DND-41 (cell line): ENCODE results near the gene CASP6.

Experiments
- EZH2 ChIP-seq: IDR thresholded peaks from 3 replicates; pipeline ENCODE4 v1.6.1; 2012; ENCODE audit warnings: borderline replicate concordance, low read depth, mild to moderate bottlenecking, moderate library complexity, low read length, inconsistent platforms; ENCODE audit not compliant: severe bottlenecking
- TF ChIP-seq, protein P1 (sequence below): IDR thresholded peaks from 2 replicates; pipeline ENCODE4 v1.5.1; 2012; ENCODE audit warnings: borderline replicate concordance, low read length, moderate library complexity, mild to moderate bottlenecking; ENCODE audit not compliant: poor library complexity, severe bottlenecking; ENCODE audit errors: extremely low read depth

DNA sequence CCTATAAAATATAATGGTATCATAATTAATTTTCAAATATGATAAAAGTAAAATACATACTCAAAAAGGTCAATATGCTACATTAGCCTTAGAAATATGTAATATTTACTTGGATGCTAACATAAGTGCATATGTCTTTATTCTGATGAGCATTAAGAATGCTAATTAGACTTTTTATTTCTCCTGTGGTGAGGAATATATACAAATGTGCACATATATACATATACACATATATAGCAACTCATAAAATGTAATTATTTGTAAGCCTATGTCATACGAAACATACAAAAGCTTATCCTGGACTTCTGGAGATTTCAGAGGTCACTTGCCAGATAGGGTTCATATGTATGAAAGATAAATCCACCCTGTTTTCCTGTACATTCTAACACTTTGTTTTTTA, 15.5 kb upstream of the CASP6 start:
- TF ChIP-seq, protein P1, sequence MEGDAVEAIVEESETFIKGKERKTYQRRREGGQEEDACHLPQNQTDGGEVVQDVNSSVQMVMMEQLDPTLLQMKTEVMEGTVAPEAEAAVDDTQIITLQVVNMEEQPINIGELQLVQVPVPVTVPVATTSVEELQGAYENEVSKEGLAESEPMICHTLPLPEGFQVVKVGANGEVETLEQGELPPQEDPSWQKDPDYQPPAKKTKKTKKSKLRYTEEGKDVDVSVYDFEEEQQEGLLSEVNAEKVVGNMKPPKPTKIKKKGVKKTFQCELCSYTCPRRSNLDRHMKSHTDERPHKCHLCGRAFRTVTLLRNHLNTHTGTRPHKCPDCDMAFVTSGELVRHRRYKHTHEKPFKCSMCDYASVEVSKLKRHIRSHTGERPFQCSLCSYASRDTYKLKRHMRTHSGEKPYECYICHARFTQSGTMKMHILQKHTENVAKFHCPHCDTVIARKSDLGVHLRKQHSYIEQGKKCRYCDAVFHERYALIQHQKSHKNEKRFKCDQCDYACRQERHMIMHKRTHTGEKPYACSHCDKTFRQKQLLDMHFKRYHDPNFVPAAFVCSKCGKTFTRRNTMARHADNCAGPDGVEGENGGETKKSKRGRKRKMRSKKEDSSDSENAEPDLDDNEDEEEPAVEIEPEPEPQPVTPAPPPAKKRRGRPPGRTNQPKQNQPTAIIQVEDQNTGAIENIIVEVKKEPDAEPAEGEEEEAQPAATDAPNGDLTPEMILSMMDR = no peak
- TF ChIP-seq EZH2 = no peak
